Sigmoid colon (tissue), 7 donors: Measurements from ENCODE around the gene LRATD1. TPM values are rescaled to one million over a fixed set of nuclear protein-coding genes. Genes with fewer than 3 reads are reported as not detected.

ENCODE experiments used
- DNase-seq: peaks from one replicate; pipeline ENCODE4 v3.0.0-alpha.2; 2019
- H3K27ac ChIP-seq, 4 donors: fragments of 200-600 bp; sonication (generic); one replicate each; pipeline ENCODE4 v1.5.1; 2016 to 2019; ENCODE audit warnings: mild to moderate bottlenecking in 1 of 4
- H3K27me3 ChIP-seq, 3 donors: fragments of 200-600 bp; sonication (generic); one replicate each; pipeline ENCODE4 v1.5.1; 2019; ENCODE audit warnings: mild to moderate bottlenecking in 1 of 3
- H3K36me3 ChIP-seq, 4 donors: fragments of 200-600 bp; sonication (generic); one replicate each; pipeline ENCODE4 v1.5.1; 2016 to 2019
- H3K4me1 ChIP-seq, 4 donors: fragments of 200-600 bp; sonication (generic); one replicate each; pipeline ENCODE4 v1.5.1; 2017 to 2019
- H3K4me3 ChIP-seq, 4 donors: fragments of 200-600 bp; sonication (generic); one replicate each; pipeline ENCODE4 v1.5.1; 2017 to 2019; ENCODE audit warnings: mild to moderate bottlenecking in 2 of 4, moderate library complexity in 1 of 4
- H3K9me3 ChIP-seq, 4 donors: fragments of 200-600 bp in 3 of 4; sonication (generic) in 3 of 4; one replicate each; pipeline versions ENCODE4 v1.5.1 to v1.6.1; 2013 to 2019
- CTCF ChIP-seq, 4 experiments: fragments of 450-650 bp in 3 of 4; fragments of 200-600 bp in 1 of 4; IDR thresholded peaks; one replicate each; pipeline ENCODE4 v1.5.1; 2016 to 2019; ENCODE audit warnings: antibody characterized with exemption in 4 of 4, mild to moderate bottlenecking in 3 of 4, moderate library complexity in 2 of 4
- EP300 ChIP-seq, 4 donors: sonication (generic); formaldehyde crosslinking; IDR thresholded peaks; one replicate each; pipeline ENCODE4 v1.6.1; 2017; ENCODE audit warnings: antibody characterized with exemption in 4 of 4
- POLR2A ChIP-seq, 2 donors: fragments of 450-650 bp; IDR thresholded peaks; one replicate each; pipeline ENCODE4 v1.6.1; 2016; ENCODE audit warnings: antibody characterized with exemption in 2 of 2, mild to moderate bottlenecking in 2 of 2, moderate library complexity in 2 of 2
- POLR2AphosphoS5 ChIP-seq, 4 donors: sonication (generic); formaldehyde crosslinking; IDR thresholded peaks; one replicate each; pipeline ENCODE4 v1.6.1; 2017; ENCODE audit warnings: antibody characterized with exemption in 4 of 4
- WGBS, 2 donors: extraction: QIAGEN DNeasy Blood & Tissue Kit; methylation state at CpG; one replicate each; pipeline ENCODE4 v1.1.7; 2013; 5-methylcytosine and 5-hydroxymethylcytosine counted together
- intact Hi-C: fragments of 100-400 bp; cut with DNase I; formaldehyde crosslinking; loops from one replicate; pipeline ENCODE4 v1.15.1; 2023
- polyA plus RNA-seq, 3 donors: library from polyadenylated mRNA; stranded (reverse); fragments of 200-250 nt; gene quantifications; one replicate each; pipeline ENCODE4 v1.2.3, GENCODE V29; 2013
- total RNA-seq, 4 donors: library from RNA; depleted of rRNA; stranded (reverse); fragments of >200 nt; gene quantifications; one replicate each; pipeline ENCODE4 v1.1.0, GENCODE V29; 2016
- donor health status: healthy with polysubstance abuse.
- donor health status: Bipolar disorder and iron deficiency.
- donor health status: healthy.

LRATD1 gene
- total and polyA plus RNA-seq, 7 donors: 2.7 to 40.6 (median 5.7) TPM

GRCh38 chr2:14647714-14648113 lies 15.2 kb downstream of the LRATD1 start:
- peaks cover 0 to 8% (median 0%) of the 10 kb centered on the region in 4 donors for H3K4me1 ChIP-seq
- WGBS, 2 donors: 68 to 69% methylated on average over 2 of the region's 2 CpGs
- no peaks in the 10 kb centered on the region for H3K36me3 ChIP-seq
- no peak overlapping the region for H3K4me3 ChIP-seq
- H3K9me3 ChIP-seq: no peaks in the 10 kb centered on the region
- H3K27ac ChIP-seq: no peak overlapping the region
- no peaks in the 10 kb centered on the region for H3K27me3 ChIP-seq
- intact Hi-C loops: no loop called here
- TF ChIP-seq POLR2A (IDR thresholded peaks at IDR 0.05) (no peak), POLR2AphosphoS5 (IDR thresholded peaks at IDR 0.05) (no peak), EP300 (IDR thresholded peaks at IDR 0.05) (no peak), CTCF (IDR thresholded peaks at IDR 0.05) (no peak)
- no peak for DNase-seq

- Histone ChIP-seq H3K36me3 (no peaks in the 10 kb centered on the region), H3K27me3 (no peaks in the 10 kb centered on the region), H3K27ac (no peak overlapping the region), H3K4me1 (no peaks in the 10 kb centered on the region), H3K4me3 (no peak overlapping the region), H3K9me3 (no peaks in the 10 kb centered on the region)
- intact Hi-C loops: no loop called here
- DNase-seq: no peak
- no peak for TF ChIP-seq CTCF (IDR thresholded peaks at IDR 0.05)
- TF ChIP-seq POLR2AphosphoS5 (IDR thresholded peaks at IDR 0.05): no peak
- TF ChIP-seq POLR2A (IDR thresholded peaks at IDR 0.05): no peak
- no peak for TF ChIP-seq EP300 (IDR thresholded peaks at IDR 0.05)
Measured at GRCh38 chr2:14650066-14650465, 17.5 kb downstream of the LRATD1 start.

GRCh38 chr2:14654835-14655282 lies 22.3 kb downstream of the LRATD1 start:
- H3K9me3 ChIP-seq: no peaks in the 10 kb centered on the region
- H3K36me3 ChIP-seq: no peaks in the 10 kb centered on the region
- H3K4me1 ChIP-seq: no peaks in the 10 kb centered on the region
- no peak for DNase-seq
- intact Hi-C loops: no loop called here
- TF ChIP-seq EP300 (IDR thresholded peaks at IDR 0.05) (no peak), POLR2AphosphoS5 (IDR thresholded peaks at IDR 0.05) (no peak), CTCF (IDR thresholded peaks at IDR 0.05) (no peak), POLR2A (IDR thresholded peaks at IDR 0.05) (no peak)
- no peak overlapping the region for H3K27ac ChIP-seq
- H3K4me3 ChIP-seq: no peak overlapping the region
- H3K27me3 ChIP-seq: no peaks in the 10 kb centered on the region
- 57 to 79% methylated on average over 4 of the region's 4 CpGs for WGBS, 2 donors

GRCh38 chr2:14656146-14656545 lies 23.6 kb downstream of the LRATD1 start:
- 91 to 94% methylated on average over 3 of the region's 3 CpGs for WGBS, 2 donors
- Histone ChIP-seq H3K4me3 (no peak overlapping the region), H3K36me3 (no peaks in the 10 kb centered on the region), H3K27ac (no peak overlapping the region), H3K27me3 (no peaks in the 10 kb centered on the region), H3K9me3 (no peaks in the 10 kb centered on the region), H3K4me1 (no peaks in the 10 kb centered on the region)
- intact Hi-C loops: no loop called here
- no peak for DNase-seq
- TF ChIP-seq POLR2AphosphoS5 (IDR thresholded peaks at IDR 0.05) (no peak), EP300 (IDR thresholded peaks at IDR 0.05) (no peak), CTCF (IDR thresholded peaks at IDR 0.05) (no peak)

GRCh38 chr2:14661163-14661562 lies 28.6 kb downstream of the LRATD1 start:
- H3K4me3 ChIP-seq: no peak overlapping the region
- H3K36me3 ChIP-seq: no peaks in the 10 kb centered on the region
- no peak for TF ChIP-seq POLR2A (IDR thresholded peaks at IDR 0.05)
- no peak for TF ChIP-seq POLR2AphosphoS5 (IDR thresholded peaks at IDR 0.05)
- no peak for TF ChIP-seq CTCF (IDR thresholded peaks at IDR 0.05)
- TF ChIP-seq EP300 (IDR thresholded peaks at IDR 0.05): no peak
- no peak for DNase-seq
- H3K27ac ChIP-seq: no peak overlapping the region
- WGBS, 2 donors: 78 to 97% methylated on average over 3 of the region's 3 CpGs
- no peaks in the 10 kb centered on the region for H3K9me3 ChIP-seq
- H3K27me3 ChIP-seq: no peaks in the 10 kb centered on the region
- intact Hi-C loops: no loop called here
- no peaks in the 10 kb centered on the region for H3K4me1 ChIP-seq
